ENCODE results near the gene LGALS13.
"Not testable (repeated sequence)": the region's sequence is repeated elsewhere in the genome, so short reads cannot be mapped to it uniquely, and the experiment has no call there.

LGALS13 gene

DNA sequence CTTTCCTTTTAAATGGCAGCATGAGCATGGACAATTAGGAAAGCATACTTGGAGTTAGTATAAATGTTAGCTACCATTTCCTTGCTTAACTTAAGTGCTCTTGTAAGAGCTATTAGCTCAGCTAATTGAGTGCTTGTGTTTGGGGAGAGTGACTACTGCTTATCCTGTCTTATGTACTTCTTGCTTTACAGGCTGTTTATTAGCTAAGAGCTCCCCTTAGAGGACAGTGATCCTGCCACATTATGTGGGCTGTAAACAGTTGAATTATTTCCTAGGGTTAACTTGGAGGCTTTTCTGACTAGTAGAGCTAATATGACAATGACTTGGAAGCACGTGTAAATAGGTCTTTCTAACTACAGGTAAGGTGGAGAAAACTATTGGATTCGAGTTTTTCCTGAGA lies 25.3 kb downstream of the LGALS13 start:
- H3K36me3 ChIP-seq (ENCODE audit: control insufficient read depth, insufficient read depth, low read length); H3K9ac ChIP-seq (ENCODE audit: low read length); H3K9me3 ChIP-seq (ENCODE audit: control insufficient read depth, low read length); H3K4me3 ChIP-seq (ENCODE audit: low read length); H3K27me3 ChIP-seq (ENCODE audit: control insufficient read depth, insufficient read depth, low read length); H3K4me1 ChIP-seq (ENCODE audit: control insufficient read depth, insufficient read depth, low read length): not testable (repeated sequence)

DNA sequence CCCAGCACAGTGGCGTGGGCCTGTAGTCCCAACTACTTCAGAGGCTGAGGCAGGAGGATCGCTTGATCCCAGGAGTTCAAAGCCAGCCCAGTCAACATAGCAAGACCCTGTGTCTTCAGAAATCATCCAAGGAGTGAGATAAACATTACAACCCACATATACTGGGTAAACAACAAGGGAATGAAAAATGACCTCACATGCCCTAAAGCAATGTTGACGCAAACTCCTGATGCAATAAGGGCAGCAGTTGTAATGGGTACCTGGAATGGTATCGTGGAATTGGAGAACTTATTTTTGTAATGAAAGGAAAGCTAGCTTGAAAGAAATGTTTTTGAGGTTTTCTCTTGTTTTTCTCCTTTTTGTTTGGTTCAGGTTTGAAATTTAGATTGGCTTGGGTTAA lies 28.9 kb downstream of the LGALS13 start:
- Histone ChIP-seq H3K4me3 (ENCODE audit: low read length) (no peak overlapping the region), H3K9ac (ENCODE audit: low read length) (no peak overlapping the region), H3K4me1 (ENCODE audit: control insufficient read depth, insufficient read depth, low read length) (no peaks in the 10 kb centered on the region), H3K36me3 (ENCODE audit: control insufficient read depth, insufficient read depth, low read length) (no peaks in the 10 kb centered on the region), H3K9me3 (ENCODE audit: control insufficient read depth, low read length) (no peaks in the 10 kb centered on the region), H3K27me3 (ENCODE audit: control insufficient read depth, insufficient read depth, low read length) (no peaks in the 10 kb centered on the region)

DNA sequence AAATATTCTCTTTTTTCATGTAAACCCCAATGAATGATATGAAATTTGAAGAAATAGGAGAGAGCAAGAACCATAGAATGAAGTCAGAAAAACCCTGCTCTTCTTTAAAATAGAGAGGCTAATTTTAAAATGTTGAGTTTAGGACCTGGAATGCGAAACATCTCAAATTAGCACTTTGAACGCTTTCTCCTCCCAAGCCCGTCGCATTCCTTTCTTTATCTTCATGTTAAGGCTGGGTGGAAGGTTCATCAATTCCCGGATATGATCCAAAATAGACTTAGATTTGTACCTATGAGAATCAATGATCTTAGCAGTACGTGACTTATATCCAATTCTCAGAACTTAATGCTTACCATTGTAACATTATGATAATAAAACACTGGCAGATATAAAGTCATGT lies 29.3 kb downstream of the LGALS13 start:
- H3K36me3 ChIP-seq (ENCODE audit: control insufficient read depth, insufficient read depth, low read length), result no peaks in the 10 kb centered on the region
- H3K9ac ChIP-seq (ENCODE audit: low read length), result no peak overlapping the region
- no peaks in the 10 kb centered on the region for H3K4me1 ChIP-seq (ENCODE audit: control insufficient read depth, insufficient read depth, low read length)
- H3K4me3 ChIP-seq (ENCODE audit: low read length), result no peak overlapping the region
- no peaks in the 10 kb centered on the region for H3K27me3 ChIP-seq (ENCODE audit: control insufficient read depth, insufficient read depth, low read length)
- H3K9me3 ChIP-seq (ENCODE audit: control insufficient read depth, low read length), result no peaks in the 10 kb centered on the region

- Histone ChIP-seq H3K4me3 (ENCODE audit: low read length) (no peak overlapping the region), H3K4me1 (ENCODE audit: control insufficient read depth, insufficient read depth, low read length) (no peaks in the 10 kb centered on the region), H3K9me3 (ENCODE audit: control insufficient read depth, low read length) (no peaks in the 10 kb centered on the region), H3K9ac (ENCODE audit: low read length) (no peak overlapping the region), H3K36me3 (ENCODE audit: control insufficient read depth, insufficient read depth, low read length) (no peaks in the 10 kb centered on the region), H3K27me3 (ENCODE audit: control insufficient read depth, insufficient read depth, low read length) (no peaks in the 10 kb centered on the region)
Observed at GRCh38 chr19:39637891-39638290, 35.6 kb downstream of the LGALS13 start.

DNA sequence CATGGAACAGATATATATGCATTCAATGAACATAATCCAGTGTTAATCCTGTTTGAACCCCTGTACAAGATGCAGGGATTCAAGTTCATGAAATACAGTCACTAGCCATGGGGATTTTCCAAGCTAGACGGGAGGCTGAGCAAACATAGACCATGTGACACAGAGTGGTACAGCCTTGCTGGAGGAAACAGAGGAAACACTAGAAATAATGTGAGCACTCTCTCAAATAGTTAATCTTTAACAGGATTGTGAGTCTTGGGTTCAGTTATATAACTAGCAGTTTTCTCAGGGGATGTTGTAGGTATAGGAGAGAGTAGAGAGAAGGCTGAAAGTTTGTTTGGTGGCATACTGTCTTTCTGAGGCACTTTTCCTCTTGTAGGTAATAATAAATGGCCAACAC lies 39.4 kb downstream of the LGALS13 start:
- no peaks in the 10 kb centered on the region for H3K27me3 ChIP-seq (ENCODE audit: control insufficient read depth, insufficient read depth, low read length)
- H3K4me3 ChIP-seq (ENCODE audit: low read length), result no peak overlapping the region
- no peaks in the 10 kb centered on the region for H3K9me3 ChIP-seq (ENCODE audit: control insufficient read depth, low read length)
- no peaks in the 10 kb centered on the region for H3K4me1 ChIP-seq (ENCODE audit: control insufficient read depth, insufficient read depth, low read length)
- no peaks in the 10 kb centered on the region for H3K36me3 ChIP-seq (ENCODE audit: control insufficient read depth, insufficient read depth, low read length)
- H3K9ac ChIP-seq (ENCODE audit: low read length), result no peak overlapping the region

DNA sequence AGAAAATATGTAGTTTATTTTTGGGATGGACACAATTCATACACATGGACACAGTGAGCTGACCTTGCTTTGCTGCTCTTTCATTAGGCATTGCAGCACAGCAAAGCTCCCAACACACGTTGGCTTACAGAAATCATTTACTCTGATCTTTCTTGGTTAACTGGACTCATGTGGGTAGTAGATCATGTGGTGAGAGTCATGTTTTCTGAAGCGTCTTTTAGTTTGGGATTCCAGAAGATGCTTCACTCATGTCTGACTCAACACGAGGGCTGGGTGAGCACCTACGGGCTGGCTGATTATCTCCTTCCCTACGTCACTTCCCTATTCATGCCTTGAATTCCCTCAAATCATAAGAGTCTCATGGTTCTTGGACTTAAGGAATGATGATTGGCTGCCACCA lies 41.3 kb downstream of the LGALS13 start:
- no peak overlapping the region for H3K9ac ChIP-seq (ENCODE audit: low read length)
- H3K4me3 ChIP-seq (ENCODE audit: low read length), result no peak overlapping the region
- no peaks in the 10 kb centered on the region for H3K4me1 ChIP-seq (ENCODE audit: control insufficient read depth, insufficient read depth, low read length)
- no peaks in the 10 kb centered on the region for H3K9me3 ChIP-seq (ENCODE audit: control insufficient read depth, low read length)
- no peaks in the 10 kb centered on the region for H3K27me3 ChIP-seq (ENCODE audit: control insufficient read depth, insufficient read depth, low read length)
- H3K36me3 ChIP-seq (ENCODE audit: control insufficient read depth, insufficient read depth, low read length), result no peaks in the 10 kb centered on the region

DNA sequence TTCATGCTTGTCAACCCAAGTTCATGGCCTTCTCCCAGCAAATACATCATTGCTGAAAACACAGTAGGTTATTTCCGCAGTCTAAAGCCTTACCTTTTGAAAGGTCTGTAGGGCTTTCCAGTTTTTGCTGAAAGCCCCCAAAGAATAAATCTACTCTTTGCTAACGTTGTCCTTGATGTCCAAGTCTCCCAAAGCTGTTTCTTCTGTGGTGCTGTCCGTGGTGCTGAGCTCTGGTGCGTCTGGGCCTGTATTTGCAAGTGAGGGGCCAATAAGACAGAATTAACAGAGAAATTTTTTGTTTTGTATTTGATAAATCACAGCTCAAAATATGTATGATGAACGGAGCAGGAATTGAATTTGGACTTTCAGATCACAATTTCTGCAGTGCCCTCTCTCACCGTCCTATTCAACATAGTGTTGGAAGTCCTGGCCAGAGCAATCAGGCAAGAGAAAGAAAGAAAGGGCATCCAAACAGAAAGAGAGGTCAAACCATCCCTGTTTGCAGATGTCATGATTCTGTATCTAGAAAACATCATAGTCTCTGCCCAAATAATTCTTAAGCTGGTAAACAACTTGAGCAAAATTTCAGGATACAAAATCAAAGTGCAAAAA lies 43.6 kb downstream of the LGALS13 start:
- no peaks in the 10 kb centered on the region for H3K36me3 ChIP-seq (ENCODE audit: control insufficient read depth, insufficient read depth, low read length)
- H3K4me1 ChIP-seq (ENCODE audit: control insufficient read depth, insufficient read depth, low read length), result no peaks in the 10 kb centered on the region
- no peak overlapping the region for H3K9ac ChIP-seq (ENCODE audit: low read length)
- H3K4me3 ChIP-seq (ENCODE audit: low read length), result no peak overlapping the region
- H3K27me3 ChIP-seq (ENCODE audit: control insufficient read depth, insufficient read depth, low read length), result no peaks in the 10 kb centered on the region
- no peaks in the 10 kb centered on the region for H3K9me3 ChIP-seq (ENCODE audit: control insufficient read depth, low read length)

- Histone ChIP-seq H3K9me3 (ENCODE audit: control insufficient read depth, low read length) (no peaks in the 10 kb centered on the region), H3K36me3 (ENCODE audit: control insufficient read depth, insufficient read depth, low read length) (no peaks in the 10 kb centered on the region), H3K4me3 (ENCODE audit: low read length) (no peak overlapping the region), H3K27me3 (ENCODE audit: control insufficient read depth, insufficient read depth, low read length) (no peaks in the 10 kb centered on the region), H3K9ac (ENCODE audit: low read length) (no peak overlapping the region), H3K4me1 (ENCODE audit: control insufficient read depth, insufficient read depth, low read length) (no peaks in the 10 kb centered on the region)
Observed at GRCh38 chr19:39647918-39648317, 45.6 kb downstream of the LGALS13 start.

GRCh38 chr19:39655613-39656012 lies 53.3 kb downstream of the LGALS13 start, which contains the start of gene LGALS16:
TSS of gene LGALS16 (plus strand) at chr19:39655913. CDS start at chr19:39655962, 49 bp downstream.
- Histone ChIP-seq H3K4me3 (ENCODE audit: low read length) (no peak within 1 kb of the TSS), H3K27me3 (ENCODE audit: control insufficient read depth, insufficient read depth, low read length) (no peaks in the 10 kb centered on the region), H3K4me1 (ENCODE audit: control insufficient read depth, insufficient read depth, low read length) (no peaks in the 10 kb centered on the region), H3K9ac (ENCODE audit: low read length) (no peak within 1 kb of the TSS), H3K9me3 (ENCODE audit: control insufficient read depth, low read length) (no peaks in the 10 kb centered on the region), H3K36me3 (ENCODE audit: control insufficient read depth, insufficient read depth, low read length) (no peaks in the 10 kb centered on the region)

Data from mucosa of stomach (tissue), 1 donor.